ENCODE measurements around the gene RYR2.
A peak's percentile ranks its signal among the peaks of the same experiment; 100 is the strongest.

RYR2 gene

GRCh38 chr1:237205400-237206064 lies 163.5 kb downstream of the RYR2 start:
- DNase-seq (ENCODE audit: low spot score), result no peak
- Histone ChIP-seq H3K27ac (no peak overlapping the region), H3K4me3 (no peak overlapping the region)
- TF ChIP-seq CTCF (IDR thresholded peaks at IDR 0.05), result no peak

GRCh38 chr1:237206065-237206414 lies 164.1 kb downstream of the RYR2 start:
- H3K27ac ChIP-seq, result no peak overlapping the region
- no peak overlapping the region for H3K4me3 ChIP-seq
- no peak for DNase-seq (ENCODE audit: low spot score)

GRCh38 chr1:237211031-237211430 lies 169.0 kb downstream of the RYR2 start:
- no peak for TF ChIP-seq CTCF (IDR thresholded peaks at IDR 0.05)
- Histone ChIP-seq H3K27ac (no peak overlapping the region), H3K4me3 (no peak overlapping the region)
- DNase-seq (ENCODE audit: low spot score), result no peak

More at GRCh38 chr1:237206065-237206414, 164.1 kb downstream of the RYR2 start:
- no peak for TF ChIP-seq CTCF (IDR thresholded peaks at IDR 0.05)

- Histone ChIP-seq H3K4me3 (no peak overlapping the region), H3K27ac (no peak overlapping the region)
- no peak for DNase-seq (ENCODE audit: low spot score)
- TF ChIP-seq CTCF (IDR thresholded peaks at IDR 0.05), result no peak
Observed at GRCh38 chr1:237211540-237211939, 169.6 kb downstream of the RYR2 start.

GRCh38 chr1:237219751-237220642 lies 178.0 kb downstream of the RYR2 start:
- no peak for TF ChIP-seq CTCF (IDR thresholded peaks at IDR 0.05)
- Histone ChIP-seq H3K27ac (peak overlapping the region; percentile 46 to 56), H3K4me3 (peak overlapping the region; percentile 53)
- DNase-seq (ENCODE audit: low spot score), result no peak

GRCh38 chr1:237223419-237223818 lies 181.4 kb downstream of the RYR2 start:
- H3K27ac ChIP-seq, result no peak overlapping the region
- H3K4me3 ChIP-seq, result no peak overlapping the region
- DNase-seq (ENCODE audit: low spot score), result no peak
- no peak for TF ChIP-seq CTCF (IDR thresholded peaks at IDR 0.05)
